ENCODE data around the gene SORCS2.

GRCh38 chr4:7350396-7350795 lies 158.1 kb downstream of the SORCS2 start:
- TF ChIP-seq POLR2AphosphoS5 (IDR thresholded peaks at IDR 0.05; ENCODE audit: borderline replicate concordance, low read depth, low read length) (no peak), EZH2 (IDR thresholded peaks at IDR 0.05) (no peak)

Data from SK-N-MC (cell line).